ENCODE data around the gene STK39.

STK39 gene

GRCh38 chr2:167916756-167917155 is 330.6 kb downstream of the STK39 start:
- no peak overlapping the region for H3K4me3 ChIP-seq (ENCODE audit: low read depth in 1 of 2, low read length in 2 of 2)
- no peaks in the 10 kb centered on the region for H3K27me3 ChIP-seq (ENCODE audit: low read depth, low read length)
- no peak overlapping the region for H3K27ac ChIP-seq (ENCODE audit: low read length)
- no peaks in the 10 kb centered on the region for H3K4me1 ChIP-seq (ENCODE audit: control insufficient read depth in 1 of 2, insufficient read depth in 2 of 2, low read length in 2 of 2)
- H3K9me3 ChIP-seq (ENCODE audit: control insufficient read depth in 1 of 2, low read length in 2 of 2) = peaks cover 0 to 5% of the 10 kb centered on the region in 2 donors
- H3K36me3 ChIP-seq (ENCODE audit: control insufficient read depth in 1 of 2, insufficient read depth in 2 of 2, low read length in 2 of 2) = no peaks in the 10 kb centered on the region

- no peaks in the 10 kb centered on the region for H3K36me3 ChIP-seq (ENCODE audit: control insufficient read depth in 1 of 2, insufficient read depth in 2 of 2, low read length in 2 of 2)
Observed at GRCh38 chr2:167914969-167915368, 332.4 kb downstream of the STK39 start.

GRCh38 chr2:167908786-167909185 is 338.6 kb downstream of the STK39 start:
- Histone ChIP-seq H3K4me1 (ENCODE audit: control insufficient read depth in 1 of 2, insufficient read depth in 2 of 2, low read length in 2 of 2) (no peaks in the 10 kb centered on the region), H3K27ac (ENCODE audit: low read length) (no peak overlapping the region), H3K9me3 (ENCODE audit: control insufficient read depth in 1 of 2, low read length in 2 of 2) (no peaks in the 10 kb centered on the region), H3K36me3 (ENCODE audit: control insufficient read depth in 1 of 2, insufficient read depth in 2 of 2, low read length in 2 of 2) (no peaks in the 10 kb centered on the region), H3K4me3 (ENCODE audit: low read depth in 1 of 2, low read length in 2 of 2) (no peak overlapping the region), H3K27me3 (ENCODE audit: low read depth, low read length) (no peaks in the 10 kb centered on the region)

More at GRCh38 chr2:167914969-167915368, 332.4 kb downstream of the STK39 start:
- Histone ChIP-seq H3K4me3 (ENCODE audit: low read depth in 1 of 2, low read length in 2 of 2) (no peak overlapping the region), H3K4me1 (ENCODE audit: control insufficient read depth in 1 of 2, insufficient read depth in 2 of 2, low read length in 2 of 2) (no peaks in the 10 kb centered on the region), H3K9me3 (ENCODE audit: control insufficient read depth in 1 of 2, low read length in 2 of 2) (peaks cover 0 to 5% of the 10 kb centered on the region in 2 donors), H3K27me3 (ENCODE audit: low read depth, low read length) (no peaks in the 10 kb centered on the region), H3K27ac (ENCODE audit: low read length) (no peak overlapping the region)

- Histone ChIP-seq H3K9me3 (ENCODE audit: control insufficient read depth in 1 of 2, low read length in 2 of 2) (no peaks in the 10 kb centered on the region), H3K36me3 (ENCODE audit: control insufficient read depth in 1 of 2, insufficient read depth in 2 of 2, low read length in 2 of 2) (no peaks in the 10 kb centered on the region), H3K27me3 (ENCODE audit: low read depth, low read length) (no peaks in the 10 kb centered on the region), H3K4me3 (ENCODE audit: low read depth in 1 of 2, low read length in 2 of 2) (no peak overlapping the region), H3K27ac (ENCODE audit: low read length) (no peak overlapping the region), H3K4me1 (ENCODE audit: control insufficient read depth in 1 of 2, insufficient read depth in 2 of 2, low read length in 2 of 2) (no peaks in the 10 kb centered on the region)
Observed at GRCh38 chr2:167905668-167906067, 341.7 kb downstream of the STK39 start.

Data from muscle layer of duodenum (tissue), 2 donors.